Measurements from ENCODE around the gene TENM4.

DNA sequence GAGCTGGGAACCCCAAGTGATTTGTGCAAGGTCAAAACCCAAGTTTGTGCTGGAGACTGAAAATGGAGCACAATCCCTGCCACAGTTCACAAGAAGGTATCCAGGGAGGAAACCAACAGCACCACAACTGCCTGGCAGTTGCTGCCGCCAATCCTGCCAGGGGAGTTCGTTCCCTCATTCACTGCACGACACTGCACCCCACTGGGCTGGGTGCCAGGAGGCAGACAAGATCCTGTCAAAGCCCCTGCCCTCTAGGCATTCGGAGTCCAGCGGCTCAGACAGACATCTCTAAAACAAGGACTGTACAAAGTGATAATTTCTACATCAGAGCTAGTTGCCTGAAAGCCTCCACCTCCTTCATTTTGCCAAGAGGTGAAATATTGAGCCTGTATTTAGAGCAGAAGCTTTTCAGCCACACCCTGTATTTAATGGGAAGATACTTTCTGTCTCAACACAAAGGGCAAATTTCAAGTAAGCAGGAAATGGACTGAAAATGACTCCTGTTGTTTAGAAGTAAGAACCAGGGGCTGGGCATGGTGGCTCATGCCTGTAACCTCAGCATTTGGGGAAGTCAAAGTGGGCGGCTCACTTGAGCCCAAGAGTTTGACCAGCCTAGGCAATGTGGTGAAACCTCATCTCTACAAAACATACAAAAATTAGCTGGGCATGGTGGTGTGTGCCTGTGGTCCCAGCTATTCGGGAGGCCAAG, 588.8 kb downstream of the TENM4 start:
- no peak for TF ChIP-seq KDM1A (IDR thresholded peaks at IDR 0.05; ENCODE audit: borderline replicate concordance, low read length)
- no peak for TF ChIP-seq RFX5 (IDR thresholded peaks at IDR 0.05; ENCODE audit: borderline replicate concordance, low read depth, low read length)
- TF ChIP-seq KDM4A (IDR thresholded peaks at IDR 0.05; ENCODE audit: low read depth, low read length, severe bottlenecking): no peak
- no peak for TF ChIP-seq CBX5 (IDR thresholded peaks at IDR 0.05; ENCODE audit: low read depth, low read length)
- no peak for TF ChIP-seq TAF1 (IDR thresholded peaks at IDR 0.05; ENCODE audit: low read depth, low read length)
- TF ChIP-seq GABPA (IDR thresholded peaks at IDR 0.05; ENCODE audit: borderline replicate concordance, insufficient read depth, low read length): no peak
- no peak for TF ChIP-seq CTCF (IDR thresholded peaks at IDR 0.05; ENCODE audit: control extremely low read depth in 1 of 3, insufficient read depth in 1 of 3, low read depth in 1 of 3, low read length in 3 of 3)
- TF ChIP-seq GTF2F1 (IDR thresholded peaks at IDR 0.05; ENCODE audit: borderline replicate concordance, low read depth, low read length): no peak
- TF ChIP-seq CREB1 (IDR thresholded peaks at IDR 0.05): no peak
- TF ChIP-seq TEAD4 (IDR thresholded peaks at IDR 0.05; ENCODE audit: low read depth, low read length): no peak
- TF ChIP-seq MAFK (IDR thresholded peaks at IDR 0.05; ENCODE audit: low read depth, low read length): no peak
- no peak for TF ChIP-seq ZNF274 (IDR thresholded peaks at IDR 0.05; ENCODE audit: borderline replicate concordance, extremely low read depth, low read length)
- TF ChIP-seq USF2 (IDR thresholded peaks at IDR 0.05; ENCODE audit: low read length): no peak
- no peak for TF ChIP-seq JUND (IDR thresholded peaks at IDR 0.05; ENCODE audit: low read length)
